HepG2 (cell line): ENCODE data around the gene PIEZO1. TPM values are rescaled to one million over a fixed set of nuclear protein-coding genes. Genes with fewer than 3 reads are reported as not detected.

Experiments
- KDM5B ChIP-seq: sonication (generic); formaldehyde crosslinking; IDR thresholded peaks from 2 replicates; pipeline ENCODE4 v1.4.0; 2020; ENCODE audit warnings: missing genetic modification reagents, mild to moderate bottlenecking, borderline replicate concordance
- NR2F6 ChIP-seq, 2 experiments: IDR thresholded peaks; 2 replicates each; pipeline ENCODE4 v1.6.1; 2016; ENCODE audit warnings: antibody characterized with exemption in 1 of 2, mild to moderate bottlenecking in 1 of 2
- PPARG ChIP-seq: conservative IDR thresholded peaks from 2 replicates; pipeline ENCODE4 v1.6.1; 2016; ENCODE audit warnings: missing biosample characterization, missing genetic modification reagents
- SIX4 ChIP-seq: sonication (generic); formaldehyde crosslinking; IDR thresholded peaks from 2 replicates; pipeline ENCODE4 v1.4.0; 2020; ENCODE audit warnings: missing genetic modification reagents
- SP5 ChIP-seq: IDR thresholded peaks from 2 replicates; pipeline ENCODE4 v1.6.1; 2016; ENCODE audit warnings: low read depth, borderline replicate concordance
- YY1 ChIP-seq: IDR thresholded peaks from 2 replicates; pipeline ENCODE4 v1.6.1; 2011; ENCODE audit warnings: low read length, low read depth, moderate library complexity, mild to moderate bottlenecking; ENCODE audit not compliant: insufficient read depth, insufficient replicate concordance
- ZMYM3 ChIP-seq: sonication (generic); formaldehyde crosslinking; IDR thresholded peaks from 2 replicates; pipeline ENCODE4 v1.5.1; 2020; ENCODE audit warnings: mild to moderate bottlenecking, missing genetic modification reagents
- ZNF136 ChIP-seq: sonication (generic); formaldehyde crosslinking; IDR thresholded peaks from 2 replicates; pipeline ENCODE4 v1.8.1; 2022; ENCODE audit warnings: low read depth, mild to moderate bottlenecking, moderate library complexity, missing genetic modification reagents
- ZNF337 ChIP-seq: sonication (generic); formaldehyde crosslinking; IDR thresholded peaks from 2 replicates; pipeline ENCODE4 v1.5.1; 2020; ENCODE audit warnings: missing genetic modification reagents, low read depth, mild to moderate bottlenecking, borderline replicate concordance
- ZNF407 ChIP-seq: sonication (generic); formaldehyde crosslinking; IDR thresholded peaks from one replicate; pipeline ENCODE4 v1.5.1; 2020; ENCODE audit warnings: mild to moderate bottlenecking, missing genetic modification reagents; ENCODE audit errors: not compliant biosample characterization
- ZNF512 ChIP-seq: sonication (generic); formaldehyde crosslinking; IDR thresholded peaks from 2 replicates; pipeline ENCODE4 v1.4.0; 2020; ENCODE audit warnings: mild to moderate bottlenecking, missing genetic modification reagents
- ZNF589 ChIP-seq: sonication (generic); formaldehyde crosslinking; conservative IDR thresholded peaks from 2 replicates; pipeline ENCODE4 v1.8.0; 2022; ENCODE audit warnings: mild to moderate bottlenecking, moderate library complexity, missing genetic modification reagents
- ZNF660 ChIP-seq: sonication (generic); formaldehyde crosslinking; IDR thresholded peaks from 2 replicates; pipeline ENCODE4 v1.5.1; 2020; ENCODE audit warnings: mild to moderate bottlenecking, low read depth, missing genetic modification reagents, borderline replicate concordance
- ZNF777 ChIP-seq: sonication (generic); formaldehyde crosslinking; IDR thresholded peaks from 2 replicates; pipeline ENCODE4 v1.4.0; 2020; ENCODE audit warnings: missing genetic modification reagents
- polyA plus RNA-seq, 8 experiments: library from polyadenylated mRNA; depleted of rRNA in 3 of 8; stranded (reverse) in 7 of 8; unstranded in 1 of 8; fragments of >200 nt; fragmentation: Illumina TruSeq in 4 of 8; extraction: Trizol in 4 of 8; gene quantifications; 2 replicates each; pipeline versions ENCODE4 v1.2.1 to v1.2.3, GENCODE V29; 2011 to 2016; ENCODE audit warnings: low read depth in 4 of 8, missing spikeins in 1 of 8, mixed read lengths in 1 of 8; ENCODE audit not compliant: insufficient read depth in 1 of 8
- total RNA-seq, 5 experiments: library from RNA; depleted of rRNA; stranded (reverse); fragments of >200 nt; fragmentation: Illumina TruSeq; extraction: Trizol; gene quantifications; 2 replicates each; pipeline ENCODE4 v1.2.3, GENCODE V29; 2016; ENCODE audit warnings: low read depth in 1 of 5
- TF ChIP-seq, protein P1 (sequence below): fragments of 450-650 bp; IDR thresholded peaks from 2 replicates; pipeline ENCODE4 v1.6.1; 2016
- TF ChIP-seq, protein P2 (sequence below): sonication (generic); formaldehyde crosslinking; IDR thresholded peaks from 2 replicates; pipeline ENCODE4 v1.5.0; 2020; ENCODE audit warnings: mild to moderate bottlenecking, missing genetic modification reagents, moderate library complexity

The PIEZO1 gene
- total and polyA plus RNA-seq, 2 of the 13 experiments (the other 11 are each of a cell fraction or from before 2014, with no cell fraction given), result 67.9 to 85.0 TPM

GRCh38 chr16:88763502-88764053 lies 21.4 kb downstream of the PIEZO1 start (continued):
- no peak for TF ChIP-seq ZNF660 (CRISPR knock-in tag)
- no peak for TF ChIP-seq ZNF136 (CRISPR knock-in tag)
- no peak for TF ChIP-seq ZNF407 (CRISPR knock-in tag)
- TF ChIP-seq, protein P1, sequence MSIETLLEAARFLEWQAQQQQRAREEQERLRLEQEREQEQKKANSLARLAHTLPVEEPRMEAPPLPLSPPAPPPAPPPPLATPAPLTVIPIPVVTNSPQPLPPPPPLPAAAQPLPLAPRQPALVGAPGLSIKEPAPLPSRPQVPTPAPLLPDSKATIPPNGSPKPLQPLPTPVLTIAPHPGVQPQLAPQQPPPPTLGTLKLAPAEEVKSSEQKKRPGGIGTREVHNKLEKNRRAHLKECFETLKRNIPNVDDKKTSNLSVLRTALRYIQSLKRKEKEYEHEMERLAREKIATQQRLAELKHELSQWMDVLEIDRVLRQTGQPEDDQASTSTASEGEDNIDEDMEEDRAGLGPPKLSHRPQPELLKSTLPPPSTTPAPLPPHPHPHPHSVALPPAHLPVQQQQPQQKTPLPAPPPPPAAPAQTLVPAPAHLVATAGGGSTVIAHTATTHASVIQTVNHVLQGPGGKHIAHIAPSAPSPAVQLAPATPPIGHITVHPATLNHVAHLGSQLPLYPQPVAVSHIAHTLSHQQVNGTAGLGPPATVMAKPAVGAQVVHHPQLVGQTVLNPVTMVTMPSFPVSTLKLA, result peak; percentile 78
- 0 out of 2 replicates have a peak, but pooled peaks have one; percentile 64 for TF ChIP-seq SIX4 (CRISPR knock-in tag)
- peak; percentile 44; the same call in 1 of the 2 replicates for TF ChIP-seq ZNF589 (CRISPR knock-in tag)
- peak; percentile 69; the same call in 1 of the 2 replicates for TF ChIP-seq KDM5B (CRISPR knock-in tag)
- peak; percentile 91 for TF ChIP-seq PPARG
- TF ChIP-seq YY1, result peak; percentile 50
- peak; percentile 99 for TF ChIP-seq SP5 (CRISPR knock-in tag)
- TF ChIP-seq ZNF777 (CRISPR knock-in tag), result peak; percentile 52; the same call in 1 of the 2 replicates
- TF ChIP-seq ZNF337, result 0 out of 2 replicates have a peak, but pooled peaks have one; percentile 66
- peak; percentile 75 for TF ChIP-seq ZMYM3
- TF ChIP-seq ZNF512 (CRISPR knock-in tag), result no peak
- peak; percentile 96 for TF ChIP-seq NR2F6 (IDR thresholded peaks at IDR 0.05)
- peak; percentile 99 for TF ChIP-seq NR2F6 (CRISPR knock-in tag; IDR thresholded peaks at IDR 0.05)
- TF ChIP-seq, protein P2, sequence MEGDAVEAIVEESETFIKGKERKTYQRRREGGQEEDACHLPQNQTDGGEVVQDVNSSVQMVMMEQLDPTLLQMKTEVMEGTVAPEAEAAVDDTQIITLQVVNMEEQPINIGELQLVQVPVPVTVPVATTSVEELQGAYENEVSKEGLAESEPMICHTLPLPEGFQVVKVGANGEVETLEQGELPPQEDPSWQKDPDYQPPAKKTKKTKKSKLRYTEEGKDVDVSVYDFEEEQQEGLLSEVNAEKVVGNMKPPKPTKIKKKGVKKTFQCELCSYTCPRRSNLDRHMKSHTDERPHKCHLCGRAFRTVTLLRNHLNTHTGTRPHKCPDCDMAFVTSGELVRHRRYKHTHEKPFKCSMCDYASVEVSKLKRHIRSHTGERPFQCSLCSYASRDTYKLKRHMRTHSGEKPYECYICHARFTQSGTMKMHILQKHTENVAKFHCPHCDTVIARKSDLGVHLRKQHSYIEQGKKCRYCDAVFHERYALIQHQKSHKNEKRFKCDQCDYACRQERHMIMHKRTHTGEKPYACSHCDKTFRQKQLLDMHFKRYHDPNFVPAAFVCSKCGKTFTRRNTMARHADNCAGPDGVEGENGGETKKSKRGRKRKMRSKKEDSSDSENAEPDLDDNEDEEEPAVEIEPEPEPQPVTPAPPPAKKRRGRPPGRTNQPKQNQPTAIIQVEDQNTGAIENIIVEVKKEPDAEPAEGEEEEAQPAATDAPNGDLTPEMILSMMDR, result peak; percentile 71
